CD4-positive, CD25-positive, alpha-beta regulatory T cell (primary cell): Measurements from ENCODE around the gene ANKRD63. TPM values are rescaled to one million over a fixed set of nuclear protein-coding genes. Genes with fewer than 3 reads are reported as not detected.

Source experiments
- ATAC-seq, 2 donors: fragments of 150-1000 bp; cut with Tn5 transposase; one replicate each; pipeline ENCODE4 v1.10.0; 2021; ENCODE audit warnings: low read depth in 2 of 2, moderate number of reproducible peaks in 2 of 2, moderate library complexity in 1 of 2
- DNase-seq, 3 donors: peaks; one replicate each; pipeline versions ENCODE4 v3.0.0 to v3.0.0-alpha.2; 2012 to 2022; ENCODE audit warnings: mixed read lengths in 1 of 3
- H3K27ac ChIP-seq: one replicate; pipeline ENCODE4 v1.7.0; 2013; ENCODE audit warnings: mild to moderate bottlenecking, low read length; ENCODE audit not compliant: insufficient read depth, poor library complexity, severe bottlenecking
- H3K27me3 ChIP-seq: one replicate; pipeline ENCODE4 v1.7.0; 2013; ENCODE audit warnings: low read length; ENCODE audit not compliant: control insufficient read depth, insufficient read depth
- H3K36me3 ChIP-seq: one replicate; pipeline ENCODE4 v1.7.0; 2013; ENCODE audit warnings: mild to moderate bottlenecking, low read length, moderate library complexity; ENCODE audit not compliant: control insufficient read depth, insufficient read depth
- H3K4me1 ChIP-seq: 2 replicates; pipeline ENCODE4 v1.7.0; 2013; ENCODE audit warnings: mild to moderate bottlenecking, low read length; ENCODE audit not compliant: insufficient read depth, control insufficient read depth, poor library complexity, severe bottlenecking
- H3K4me3 ChIP-seq: one replicate; pipeline ENCODE4 v1.7.0; 2013; ENCODE audit warnings: low read depth, mild to moderate bottlenecking, low read length, moderate library complexity
- H3K9me3 ChIP-seq, 2 experiments: 1 replicate in 1 of 2; 2 replicates in 1 of 2; pipeline ENCODE4 v1.7.0; 2013; ENCODE audit warnings: low read length in 2 of 2, mild to moderate bottlenecking in 1 of 2, moderate library complexity in 1 of 2; ENCODE audit not compliant: control insufficient read depth in 2 of 2
- H3K27ac Mint-ChIP-seq, 3 donors: one replicate each; pipeline ENCODE4 v1.8.0; 2020 to 2022; ENCODE audit warnings: mild to moderate bottlenecking in 3 of 3, mixed read lengths in 3 of 3, moderate library complexity in 2 of 3
- H3K27me3 Mint-ChIP-seq: one replicate; pipeline ENCODE4 v1.8.0; 2022; ENCODE audit warnings: mild to moderate bottlenecking, mixed read lengths
- H3K36me3 Mint-ChIP-seq: one replicate; pipeline ENCODE4 v1.8.0; 2020; ENCODE audit warnings: mixed read lengths
- H3K4me1 Mint-ChIP-seq, 4 donors: one replicate each; pipeline ENCODE4 v1.8.0; 2020 to 2022; ENCODE audit warnings: mixed read lengths in 4 of 4, mild to moderate bottlenecking in 1 of 4
- H3K4me3 Mint-ChIP-seq, 4 donors: one replicate each; pipeline ENCODE4 v1.8.0; 2020 to 2022; ENCODE audit warnings: mild to moderate bottlenecking in 4 of 4, mixed read lengths in 4 of 4, moderate library complexity in 3 of 4
- H3K9me3 Mint-ChIP-seq, 7 donors: one replicate each; pipeline ENCODE4 v1.8.0; 2020 to 2022; ENCODE audit warnings: mixed read lengths in 7 of 7, mild to moderate bottlenecking in 3 of 7, moderate library complexity in 2 of 7
- polyA plus RNA-seq, 4 donors: library from polyadenylated mRNA; unstranded; fragments of 300-500 nt; fragmentation: Illumina TruSeq; gene quantifications; one replicate each; pipeline ENCODE4 v1.2.3, GENCODE V29; 2021
- total RNA-seq: library from RNA; stranded (reverse); gene quantifications from one replicate; pipeline ENCODE4 v1.2.3, GENCODE V29; 2022

The ANKRD63 gene
- total and polyA plus RNA-seq, 5 donors from 2014 or later, result 0.35 TPM; not detected in 4

DNA sequence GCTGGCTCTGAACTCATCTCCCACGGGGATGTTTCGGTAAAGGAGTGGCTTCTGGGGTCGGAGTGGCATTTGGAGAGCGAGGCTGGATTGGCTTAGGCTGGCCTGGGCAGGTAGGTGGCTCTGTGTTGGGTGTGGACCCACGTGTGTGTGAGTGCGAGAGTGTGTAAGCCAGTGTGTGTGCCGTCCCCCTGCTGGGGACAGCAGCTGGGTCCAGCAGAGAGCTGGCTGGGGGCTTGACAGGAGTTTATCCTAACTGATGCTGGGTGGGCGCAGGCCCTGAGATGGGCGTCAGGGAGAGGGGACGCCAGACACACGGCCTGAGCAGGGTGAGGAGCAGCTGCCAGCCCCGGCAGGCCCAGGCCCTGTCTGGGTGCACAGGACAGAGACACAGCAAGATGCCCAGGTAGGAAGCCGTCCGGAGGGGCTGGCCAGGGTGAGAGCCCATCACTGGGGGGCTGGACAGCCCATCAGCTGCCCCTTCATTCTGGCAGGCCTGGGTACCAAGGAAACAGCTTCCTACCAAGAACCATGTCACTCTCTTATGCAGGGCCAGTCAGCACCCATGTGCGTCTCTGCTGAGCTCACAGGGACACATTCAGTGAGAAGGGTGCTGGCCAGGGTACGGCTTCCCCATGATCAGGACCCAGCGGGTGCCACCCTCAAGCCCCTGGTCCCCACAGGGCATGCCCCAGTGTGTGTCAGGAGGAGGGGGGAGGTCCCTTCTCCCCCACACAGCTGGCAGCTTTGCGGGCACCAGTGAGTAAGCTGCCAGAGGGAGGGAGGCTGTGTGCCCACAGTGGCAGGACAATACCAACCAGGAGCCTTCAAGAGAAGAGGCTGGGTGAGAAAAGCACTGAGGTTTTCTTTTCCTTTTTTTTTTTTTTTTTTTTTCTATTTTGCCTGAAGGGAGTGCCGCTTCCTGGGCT, 42.9 kb downstream of the ANKRD63 start:
- peaks cover 12% of the 10 kb centered on the region for H3K4me1 ChIP-seq
- no peak overlapping the region for H3K27ac Mint-ChIP-seq
- H3K9me3 Mint-ChIP-seq, result no peaks in the 10 kb centered on the region
- no peak overlapping the region for H3K4me3 ChIP-seq
- ATAC-seq, result no peak
- H3K27ac ChIP-seq, result no peak overlapping the region
- DNase-seq, result no peak
- H3K4me3 Mint-ChIP-seq, result no peak overlapping the region
- H3K36me3 ChIP-seq, result no peaks in the 10 kb centered on the region
- peaks cover 0 to 14% (median 2%) of the 10 kb centered on the region in 4 donors for H3K4me1 Mint-ChIP-seq
- peaks cover 30% of the 10 kb centered on the region for H3K27me3 Mint-ChIP-seq
- H3K36me3 Mint-ChIP-seq, result no peaks in the 10 kb centered on the region
- H3K9me3 ChIP-seq, result no peaks in the 10 kb centered on the region
- no peaks in the 10 kb centered on the region for H3K27me3 ChIP-seq

DNA sequence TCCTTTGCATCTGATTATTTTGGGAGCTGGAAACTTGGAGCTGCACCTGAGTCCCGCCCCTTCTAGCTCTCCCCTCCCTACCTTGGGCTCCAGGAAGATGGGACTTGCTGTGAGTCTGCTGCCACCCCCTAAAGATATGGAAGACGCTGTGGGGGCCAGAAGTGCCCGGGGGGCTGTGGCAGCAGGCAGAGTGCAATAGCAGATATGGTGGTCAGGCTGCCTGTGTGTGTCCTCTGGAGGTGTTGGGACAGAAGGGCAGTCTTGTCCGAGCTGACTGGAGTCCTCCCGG, 43.5 kb downstream of the ANKRD63 start:
- Histone ChIP-seq H3K4me1 (peaks cover 12% of the 10 kb centered on the region), H3K36me3 (no peaks in the 10 kb centered on the region), H3K27me3 (no peaks in the 10 kb centered on the region), H3K9me3 (no peaks in the 10 kb centered on the region), H3K4me3 (no peak overlapping the region), H3K27ac (no peak overlapping the region)
- Mint-ChIP-seq H3K27ac (no peak overlapping the region), H3K4me3 (no peak overlapping the region), H3K4me1 (peaks cover 0 to 14% (median 2%) of the 10 kb centered on the region in 4 donors), H3K36me3 (no peaks in the 10 kb centered on the region), H3K27me3 (peaks cover 30% of the 10 kb centered on the region), H3K9me3 (no peaks in the 10 kb centered on the region)
- no peak for ATAC-seq
- no peak for DNase-seq

DNA sequence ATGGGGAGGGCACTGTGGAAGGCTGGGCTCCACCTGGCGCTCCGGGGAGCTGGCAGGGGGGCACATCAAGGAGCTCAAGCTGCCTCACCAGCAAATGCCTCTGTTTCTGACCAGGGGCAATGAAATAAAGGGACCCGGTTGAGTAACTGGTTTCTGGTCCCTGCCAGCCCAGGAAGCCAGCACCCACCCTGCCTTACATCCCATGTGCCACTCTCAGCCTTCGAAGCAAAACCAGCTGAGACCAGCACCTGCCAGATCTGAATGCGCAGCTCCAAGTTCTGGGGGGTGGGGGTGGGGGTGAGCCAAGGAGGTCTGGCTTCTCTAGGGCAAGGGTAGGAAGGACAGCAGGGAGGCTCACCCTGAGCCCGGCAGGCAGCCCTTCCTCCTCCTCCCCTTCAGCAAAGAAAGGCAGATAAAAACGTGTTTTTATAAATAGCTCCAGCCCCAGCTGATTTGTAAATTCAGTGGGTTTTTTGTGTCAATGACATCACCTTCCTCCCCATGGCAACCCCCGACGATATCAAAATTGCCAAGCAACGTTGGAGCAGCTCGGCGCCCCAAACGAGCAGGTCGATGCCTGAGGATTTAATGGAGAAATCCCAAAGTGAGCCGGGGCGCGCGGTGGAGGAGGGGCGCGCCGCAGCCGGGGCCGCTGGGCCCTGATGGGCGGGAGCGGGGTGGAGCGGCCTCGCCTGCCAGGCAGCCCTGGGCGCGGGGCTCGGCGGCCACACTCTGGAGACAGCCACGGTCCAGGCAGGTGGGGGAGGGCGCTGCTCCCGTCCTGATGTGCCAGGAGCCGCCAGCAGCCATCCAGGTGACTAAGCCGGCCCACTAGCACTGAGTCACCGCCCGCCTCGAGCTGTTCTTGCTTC, 44.1 kb downstream of the ANKRD63 start, which contains the start of gene PAK6:
TSS of gene PAK6 (plus strand) at position 532 of the 872 bp plus-strand sequence. CDS start 25,723 bp downstream, outside the sequence.
- no peaks in the 10 kb centered on the region for H3K27me3 ChIP-seq
- peaks cover 12% of the 10 kb centered on the region for H3K4me1 ChIP-seq
- Mint-ChIP-seq H3K36me3 (no peaks in the 10 kb centered on the region), H3K9me3 (no peaks in the 10 kb centered on the region), H3K4me3 (peak within 1 kb of the TSS in 2 of 4 donors; percentile 13 to 33), H3K4me1 (peaks cover 0 to 14% (median 2%) of the 10 kb centered on the region in 4 donors), H3K27ac (peak within 1 kb of the TSS in 1 of 3 donors; percentile 65), H3K27me3 (peaks cover 30% of the 10 kb centered on the region)
- no peak within 1 kb of the TSS for H3K27ac ChIP-seq
- no peak within 1 kb of the TSS for H3K4me3 ChIP-seq
- H3K9me3 ChIP-seq, result no peaks in the 10 kb centered on the region
- ATAC-seq, result peak in 1 of 2 donors; percentile 38
- DNase-seq, result no peak
- no peaks in the 10 kb centered on the region for H3K36me3 ChIP-seq

DNA sequence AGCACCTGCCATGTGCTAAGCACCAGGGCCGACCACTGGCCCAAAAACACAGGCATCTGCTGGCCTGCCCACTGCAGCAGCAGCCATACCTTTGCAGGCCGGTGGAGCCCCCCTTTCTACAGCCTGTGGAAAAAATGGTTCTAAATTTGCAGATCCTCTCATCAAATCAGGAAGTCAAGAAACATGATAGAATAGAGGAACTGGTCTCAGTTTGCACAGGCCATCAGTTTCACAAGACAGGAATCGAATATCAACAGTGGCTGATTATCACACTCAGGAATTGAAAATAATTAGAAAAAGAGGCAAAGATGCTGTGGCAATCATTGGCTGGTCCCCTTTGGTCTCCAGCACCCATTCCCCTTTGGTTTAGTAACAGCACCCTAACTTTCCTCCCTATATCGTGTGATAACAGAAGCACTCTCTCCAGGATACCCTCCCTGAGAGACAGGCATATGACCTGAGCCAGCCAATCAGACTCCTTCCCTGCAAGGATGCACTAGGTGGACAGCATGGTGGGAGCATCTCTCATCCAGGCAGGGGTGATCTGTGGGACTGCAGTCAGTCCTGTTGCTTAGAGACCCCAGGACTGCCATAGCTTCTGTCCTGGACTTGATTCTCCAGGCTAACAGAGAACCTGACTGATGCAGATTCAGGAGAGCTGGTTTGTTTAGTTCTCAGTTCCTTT, 47.5 kb downstream of the ANKRD63 start:
- H3K27ac ChIP-seq, result no peak overlapping the region
- no peak overlapping the region for H3K4me3 ChIP-seq
- no peaks in the 10 kb centered on the region for H3K36me3 ChIP-seq
- no peaks in the 10 kb centered on the region for H3K9me3 ChIP-seq
- no peak for ATAC-seq
- peaks cover 12% of the 10 kb centered on the region for H3K4me1 ChIP-seq
- no peak overlapping the region for H3K27ac Mint-ChIP-seq
- no peak overlapping the region for H3K4me3 Mint-ChIP-seq
- H3K9me3 Mint-ChIP-seq, result no peaks in the 10 kb centered on the region
- no peaks in the 10 kb centered on the region for H3K36me3 Mint-ChIP-seq
- DNase-seq, result no peak
- H3K4me1 Mint-ChIP-seq, result peaks cover 0 to 14% (median 2%) of the 10 kb centered on the region in 4 donors
- peaks cover 24% of the 10 kb centered on the region for H3K27me3 Mint-ChIP-seq
- H3K27me3 ChIP-seq, result no peaks in the 10 kb centered on the region

DNA sequence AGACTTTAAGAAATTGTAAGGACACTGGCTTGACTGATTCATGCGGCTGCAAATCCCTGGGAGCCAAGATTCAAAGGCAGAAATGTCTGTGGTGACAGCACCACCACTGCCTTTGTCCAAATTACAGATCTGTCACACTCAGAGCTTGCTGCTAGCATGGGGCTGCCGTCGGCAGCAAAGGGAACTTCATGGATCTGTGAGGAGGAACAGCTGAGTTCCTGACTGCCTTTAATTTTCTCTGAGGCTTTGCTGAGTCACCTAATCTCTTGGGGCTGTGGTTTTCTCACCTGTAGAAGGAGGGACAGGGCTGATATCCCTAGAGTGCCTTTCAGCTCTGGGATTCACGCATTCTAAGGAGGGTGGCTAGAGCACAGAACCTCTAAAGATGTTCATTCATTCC, 48.1 kb downstream of the ANKRD63 start:
- Histone ChIP-seq H3K4me1 (peaks cover 12% of the 10 kb centered on the region), H3K27me3 (no peaks in the 10 kb centered on the region), H3K9me3 (no peaks in the 10 kb centered on the region), H3K36me3 (no peaks in the 10 kb centered on the region), H3K4me3 (no peak overlapping the region), H3K27ac (no peak overlapping the region)
- peaks cover 19% of the 10 kb centered on the region for H3K27me3 Mint-ChIP-seq
- no peak overlapping the region for H3K4me3 Mint-ChIP-seq
- ATAC-seq (no peak), DNase-seq (no peak)
- H3K27ac Mint-ChIP-seq, result no peak overlapping the region
- H3K4me1 Mint-ChIP-seq, result peaks cover 0 to 13% (median 2%) of the 10 kb centered on the region in 4 donors
- no peaks in the 10 kb centered on the region for H3K36me3 Mint-ChIP-seq
- H3K9me3 Mint-ChIP-seq, result no peaks in the 10 kb centered on the region

DNA sequence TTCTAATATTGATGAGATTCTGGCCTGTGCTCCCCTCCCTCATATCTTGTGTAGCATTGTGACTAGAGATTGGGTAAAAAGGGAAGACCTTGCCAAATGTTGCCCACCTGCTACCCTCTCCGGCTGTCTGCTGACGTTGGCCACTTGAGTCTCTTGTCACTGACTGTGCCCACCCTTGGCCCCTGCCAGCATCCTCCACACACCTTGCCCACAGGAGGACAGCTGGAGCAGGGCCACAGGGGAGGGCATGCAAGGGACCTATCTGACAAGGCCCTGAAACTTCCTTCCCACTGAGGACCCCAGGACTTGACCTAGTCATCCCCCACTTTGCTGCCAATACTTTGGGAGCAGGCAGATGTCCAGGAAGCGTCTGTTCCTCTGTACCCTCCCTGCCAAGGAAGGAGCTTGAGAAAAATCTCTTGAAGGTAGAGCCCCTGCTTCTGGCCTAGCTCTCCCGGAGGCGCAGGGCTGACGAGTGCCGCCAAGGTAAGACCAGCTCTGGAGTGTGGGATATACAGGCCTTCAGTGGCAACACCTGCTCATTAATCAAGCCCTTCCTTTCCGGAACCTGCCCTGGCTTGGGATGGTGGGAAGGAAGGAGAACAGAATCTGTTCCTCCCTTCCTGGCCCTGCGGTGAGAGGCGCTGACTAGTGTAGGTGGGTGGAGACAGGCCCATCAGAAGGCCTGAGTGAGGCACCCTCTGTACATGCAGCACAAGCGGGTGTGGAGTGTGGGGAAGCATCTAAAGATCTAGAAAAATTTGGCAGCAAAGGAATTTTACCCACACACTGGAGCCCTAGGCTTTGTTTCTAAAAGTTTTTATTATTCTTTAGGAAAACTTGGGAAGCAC, 48.9 kb downstream of the ANKRD63 start:
- Histone ChIP-seq H3K27me3 (no peaks in the 10 kb centered on the region), H3K27ac (no peak overlapping the region), H3K4me1 (peaks cover 3% of the 10 kb centered on the region), H3K4me3 (no peak overlapping the region), H3K36me3 (no peaks in the 10 kb centered on the region), H3K9me3 (no peaks in the 10 kb centered on the region)
- H3K4me1 Mint-ChIP-seq, result peaks cover 0 to 7% (median 0%) of the 10 kb centered on the region in 4 donors
- DNase-seq (no peak), ATAC-seq (no peak)
- H3K4me3 Mint-ChIP-seq, result no peak overlapping the region
- no peak overlapping the region for H3K27ac Mint-ChIP-seq
- peaks cover 14% of the 10 kb centered on the region for H3K27me3 Mint-ChIP-seq
- H3K9me3 Mint-ChIP-seq, result no peaks in the 10 kb centered on the region
- no peaks in the 10 kb centered on the region for H3K36me3 Mint-ChIP-seq

DNA sequence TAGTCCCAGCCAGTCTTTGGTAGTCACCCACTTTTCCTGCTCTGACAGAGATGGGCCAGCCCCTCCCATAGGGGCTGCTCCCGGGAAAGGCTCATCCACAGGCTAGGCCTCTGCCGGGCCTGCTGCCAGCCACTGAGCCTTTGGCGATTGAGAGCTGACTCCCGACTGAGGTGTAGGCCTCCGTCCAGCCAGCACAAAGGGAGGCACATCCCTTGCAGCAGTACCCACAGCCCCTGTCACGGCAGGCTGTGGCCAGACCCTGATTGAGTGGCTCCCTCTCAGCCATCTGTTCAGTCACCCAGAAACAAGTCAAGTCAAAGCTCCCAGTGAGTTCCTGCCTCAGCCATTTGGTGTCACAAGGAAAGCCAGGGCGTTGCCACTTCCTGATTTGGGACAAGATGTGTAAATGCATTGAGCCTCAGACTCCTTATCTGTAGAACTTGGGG, 50.2 kb downstream of the ANKRD63 start:
- DNase-seq (no peak), ATAC-seq (no peak)
- Histone ChIP-seq H3K4me1 (no peaks in the 10 kb centered on the region), H3K27me3 (no peaks in the 10 kb centered on the region), H3K4me3 (no peak overlapping the region), H3K9me3 (no peaks in the 10 kb centered on the region), H3K27ac (no peak overlapping the region), H3K36me3 (no peaks in the 10 kb centered on the region)
- Mint-ChIP-seq H3K4me3 (no peak overlapping the region), H3K36me3 (no peaks in the 10 kb centered on the region), H3K4me1 (no peaks in the 10 kb centered on the region), H3K27me3 (peaks cover under 1% of the 10 kb centered on the region), H3K27ac (no peak overlapping the region), H3K9me3 (no peaks in the 10 kb centered on the region)
